Neural progenitor cell (in vitro differentiated cells): ENCODE measurements around the gene PMFBP1.

Experiments used
- CTCF ChIP-seq: fragments of 200-600 bp; sonication (generic); IDR thresholded peaks from 2 replicates; pipeline ENCODE4 v1.5.1; 2017; ENCODE audit warnings: antibody characterized with exemption, mild to moderate bottlenecking
- EZH2 ChIP-seq: fragments of 200-600 bp; sonication (generic); IDR thresholded peaks from 2 replicates; pipeline ENCODE4 v1.6.1; 2017; ENCODE audit warnings: antibody characterized with exemption, mild to moderate bottlenecking, moderate library complexity
- EZH2phosphoT487 ChIP-seq: fragments of 200-600 bp; sonication (generic); IDR thresholded peaks from 2 replicates; pipeline ENCODE4 v1.6.1; 2017; ENCODE audit warnings: antibody characterized with exemption

GRCh38 chr16:72182976-72183375, 11.0 kb upstream of the PMFBP1 start:
- no peak for TF ChIP-seq EZH2phosphoT487
- no peak for TF ChIP-seq CTCF
- no peak for TF ChIP-seq EZH2
